ENCODE results near the gene KCNH6. TPM values are rescaled to one million over a fixed set of nuclear protein-coding genes. Genes with fewer than 3 reads are reported as not detected.

KCNH6 gene
- total RNA-seq, 1 experiment from 2014 or later = not detected

DNA sequence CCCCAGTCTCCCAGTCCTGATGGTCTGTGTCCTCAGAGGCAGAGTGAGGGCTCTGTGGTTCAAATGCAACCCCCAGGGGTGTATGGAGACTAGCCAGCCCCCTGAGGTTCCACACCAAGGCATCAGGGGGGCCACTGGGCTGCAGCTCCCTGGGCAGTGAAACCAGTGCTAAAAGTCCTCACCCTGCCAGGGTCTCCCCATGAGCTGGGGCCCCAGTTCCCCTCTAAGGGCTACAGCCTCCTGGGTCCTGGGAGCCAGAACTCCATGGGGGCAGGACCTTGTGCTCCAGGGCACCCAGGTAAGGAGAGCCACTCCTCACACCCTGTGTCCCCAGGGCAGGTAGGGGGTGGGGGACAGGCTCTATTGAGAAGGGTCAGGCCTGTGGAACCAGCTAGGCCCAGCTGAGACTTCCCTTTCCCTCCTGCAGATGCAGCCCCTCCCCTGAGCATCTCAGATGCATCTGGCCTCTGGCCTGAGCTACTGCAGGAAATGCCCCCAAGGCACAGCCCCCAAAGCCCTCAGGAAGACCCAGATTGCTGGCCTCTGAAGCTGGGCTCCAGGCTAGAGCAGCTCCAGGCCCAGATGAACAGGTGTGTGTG, 20.8 kb downstream of the KCNH6 start:
- ChIA-PET POLR2A (ENCODE audit: low non-redundant PET) (no interaction called here), CTCF (no interaction called here)
- intact Hi-C loops (cut with micrococcal nuclease; ENCODE audit: unreplicated experiment) = no loop called here
- no peak overlapping the region for H3K4me3 ChIP-seq (ENCODE audit: low read depth, low read length, poor library complexity, severe bottlenecking)
- no TSS peak for BruUV-seq (replicated peaks)
- H3K4me1 ChIP-seq (ENCODE audit: insufficient read depth, low read length, poor library complexity, severe bottlenecking) = no peaks in the 10 kb centered on the region
- peaks cover 6% of the 10 kb centered on the region for H3K27me3 ChIP-seq (replicated peaks; ENCODE audit: insufficient read depth, low read depth, low read length, poor library complexity)
- no peak for DNase-seq (ENCODE audit: low spot score)
- H3K27ac ChIP-seq (ENCODE audit: low read depth, low read length, poor library complexity, severe bottlenecking) = no peak overlapping the region
- H3K36me3 ChIP-seq (ENCODE audit: insufficient read depth, low read length, poor library complexity, severe bottlenecking) = no peaks in the 10 kb centered on the region
- no peaks in the 10 kb centered on the region for H3K9me3 ChIP-seq (ENCODE audit: low read depth, low read length, poor library complexity, severe bottlenecking)
- TF ChIP-seq, protein P1, sequence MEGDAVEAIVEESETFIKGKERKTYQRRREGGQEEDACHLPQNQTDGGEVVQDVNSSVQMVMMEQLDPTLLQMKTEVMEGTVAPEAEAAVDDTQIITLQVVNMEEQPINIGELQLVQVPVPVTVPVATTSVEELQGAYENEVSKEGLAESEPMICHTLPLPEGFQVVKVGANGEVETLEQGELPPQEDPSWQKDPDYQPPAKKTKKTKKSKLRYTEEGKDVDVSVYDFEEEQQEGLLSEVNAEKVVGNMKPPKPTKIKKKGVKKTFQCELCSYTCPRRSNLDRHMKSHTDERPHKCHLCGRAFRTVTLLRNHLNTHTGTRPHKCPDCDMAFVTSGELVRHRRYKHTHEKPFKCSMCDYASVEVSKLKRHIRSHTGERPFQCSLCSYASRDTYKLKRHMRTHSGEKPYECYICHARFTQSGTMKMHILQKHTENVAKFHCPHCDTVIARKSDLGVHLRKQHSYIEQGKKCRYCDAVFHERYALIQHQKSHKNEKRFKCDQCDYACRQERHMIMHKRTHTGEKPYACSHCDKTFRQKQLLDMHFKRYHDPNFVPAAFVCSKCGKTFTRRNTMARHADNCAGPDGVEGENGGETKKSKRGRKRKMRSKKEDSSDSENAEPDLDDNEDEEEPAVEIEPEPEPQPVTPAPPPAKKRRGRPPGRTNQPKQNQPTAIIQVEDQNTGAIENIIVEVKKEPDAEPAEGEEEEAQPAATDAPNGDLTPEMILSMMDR (conservative IDR thresholded peaks at IDR 0.05; ENCODE audit: low read depth, low read length) = no peak
- no peak for TF ChIP-seq EZH2 (IDR thresholded peaks at IDR 0.05; ENCODE audit: borderline replicate concordance, low read depth, low read length, poor library complexity, severe bottlenecking)

DNA sequence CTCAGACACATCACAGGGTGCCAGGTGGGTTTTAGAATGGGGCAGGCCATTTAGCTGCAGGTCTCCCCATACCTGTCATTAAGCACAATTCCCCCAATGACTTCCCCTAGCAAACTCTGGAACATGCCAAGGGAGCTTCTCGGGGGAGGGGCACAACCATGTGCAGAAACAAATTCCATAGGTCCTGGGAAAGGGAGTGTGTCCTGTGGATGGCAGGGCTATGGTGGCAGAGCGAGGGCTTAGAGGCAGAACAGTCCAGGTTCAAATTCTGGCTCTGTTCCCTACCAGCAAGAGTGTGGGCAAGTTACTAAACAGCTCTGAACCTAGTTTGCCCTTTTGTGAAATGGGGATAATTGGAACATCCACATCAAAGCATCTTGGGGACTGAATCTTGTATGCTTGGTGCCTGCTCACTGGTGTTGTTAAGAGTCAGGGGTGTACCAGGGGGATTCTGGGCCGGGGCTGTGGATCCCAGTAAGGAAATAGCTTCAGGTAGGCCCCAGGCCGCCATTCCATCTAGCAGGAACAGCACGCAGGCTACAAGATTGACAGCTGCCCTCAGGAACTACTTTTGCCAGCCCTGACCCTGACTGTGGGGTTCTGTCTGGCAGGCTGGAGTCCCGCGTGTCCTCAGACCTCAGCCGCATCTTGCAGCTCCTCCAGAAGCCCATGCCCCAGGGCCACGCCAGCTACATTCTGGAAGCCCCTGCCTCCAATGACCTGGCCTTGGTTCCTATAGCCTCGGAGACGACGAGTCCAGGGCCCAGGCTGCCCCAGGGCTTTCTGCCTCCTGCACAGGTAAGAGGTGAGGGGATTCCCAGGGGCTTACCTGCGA, 21.5 kb downstream of the KCNH6 start:
- Histone ChIP-seq H3K9me3 (ENCODE audit: low read depth, low read length, poor library complexity, severe bottlenecking) (no peaks in the 10 kb centered on the region), H3K4me1 (ENCODE audit: insufficient read depth, low read length, poor library complexity, severe bottlenecking) (peaks cover 4% of the 10 kb centered on the region), H3K36me3 (ENCODE audit: insufficient read depth, low read length, poor library complexity, severe bottlenecking) (no peaks in the 10 kb centered on the region), H3K27ac (ENCODE audit: low read depth, low read length, poor library complexity, severe bottlenecking) (no peak overlapping the region), H3K27me3 (replicated peaks; ENCODE audit: insufficient read depth, low read depth, low read length, poor library complexity) (no peaks in the 10 kb centered on the region), H3K4me3 (ENCODE audit: low read depth, low read length, poor library complexity, severe bottlenecking) (no peak overlapping the region)
- ChIA-PET POLR2A (ENCODE audit: low non-redundant PET) (no interaction called here), CTCF (no interaction called here)
- BruUV-seq (replicated peaks) = no TSS peak
- no peak for TF ChIP-seq EZH2 (IDR thresholded peaks at IDR 0.05; ENCODE audit: borderline replicate concordance, low read depth, low read length, poor library complexity, severe bottlenecking)
- TF ChIP-seq, protein P1 (conservative IDR thresholded peaks at IDR 0.05; ENCODE audit: low read depth, low read length) = no peak
- intact Hi-C loops (cut with micrococcal nuclease; ENCODE audit: unreplicated experiment) = no loop called here
- DNase-seq (ENCODE audit: low spot score) = no peak

DNA sequence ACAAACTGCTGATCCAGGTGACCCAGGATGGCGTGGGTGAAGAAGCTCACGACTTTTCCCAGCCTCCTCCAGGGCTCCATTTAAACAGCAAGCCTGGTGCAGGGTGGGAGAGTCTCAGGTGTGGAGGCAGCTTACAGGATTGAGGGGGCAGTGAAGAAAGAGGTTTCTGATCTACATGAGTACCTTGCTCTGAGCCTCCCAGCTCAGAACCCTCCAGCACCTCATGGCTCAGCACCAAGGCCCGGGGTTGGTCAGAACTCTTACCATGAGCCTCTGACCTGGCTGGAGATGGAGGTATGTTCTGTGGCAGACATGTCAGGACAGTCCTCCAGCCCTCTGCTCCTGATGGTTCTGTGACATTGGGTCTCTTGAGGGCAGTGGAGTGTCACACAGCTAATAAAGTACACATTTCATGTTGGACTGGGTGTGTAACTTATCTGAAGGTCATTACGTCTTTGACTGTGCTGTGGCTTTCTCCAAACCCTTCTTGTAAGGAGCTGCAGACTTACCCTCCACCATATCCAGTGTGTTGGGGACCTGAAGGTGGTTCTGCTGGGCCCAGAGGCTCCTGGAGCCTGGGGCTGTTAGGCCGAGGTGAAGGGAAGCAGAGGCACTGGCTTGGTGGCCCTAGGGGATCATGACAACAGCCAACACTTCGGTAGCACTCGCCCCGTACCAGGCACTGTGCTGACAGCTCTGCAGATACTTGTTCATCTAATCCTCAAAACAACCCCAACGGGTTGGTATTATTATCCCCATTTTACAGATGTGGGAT, 23.3 kb downstream of the KCNH6 start:
- POLR2A ChIA-PET (ENCODE audit: low non-redundant PET) = no interaction called here
- Histone ChIP-seq H3K4me1 (ENCODE audit: insufficient read depth, low read length, poor library complexity, severe bottlenecking) (peaks cover 4% of the 10 kb centered on the region), H3K27ac (ENCODE audit: low read depth, low read length, poor library complexity, severe bottlenecking) (no peak overlapping the region), H3K9me3 (ENCODE audit: low read depth, low read length, poor library complexity, severe bottlenecking) (no peaks in the 10 kb centered on the region), H3K36me3 (ENCODE audit: insufficient read depth, low read length, poor library complexity, severe bottlenecking) (no peaks in the 10 kb centered on the region), H3K4me3 (ENCODE audit: low read depth, low read length, poor library complexity, severe bottlenecking) (no peak overlapping the region), H3K27me3 (replicated peaks; ENCODE audit: insufficient read depth, low read depth, low read length, poor library complexity) (no peaks in the 10 kb centered on the region)
- no TSS peak for BruUV-seq (replicated peaks)
- DNase-seq (ENCODE audit: low spot score) = no peak
- TF ChIP-seq, protein P1 (conservative IDR thresholded peaks at IDR 0.05; ENCODE audit: low read depth, low read length) = no peak
- no peak for TF ChIP-seq EZH2 (IDR thresholded peaks at IDR 0.05; ENCODE audit: borderline replicate concordance, low read depth, low read length, poor library complexity, severe bottlenecking)
- intact Hi-C loops (cut with micrococcal nuclease; ENCODE audit: unreplicated experiment) = no loop called here
- CTCF ChIA-PET = no interaction called here

Data from A673 (cell line).